AG04449 (cell line): ENCODE data around the gene KCTD13.
"Not testable (repeated sequence)": the region's sequence is repeated elsewhere in the genome, so short reads cannot be mapped to it uniquely, and the experiment has no call there.

Experiments
- CTCF ChIA-PET: fragments of 350-600 bp; formaldehyde crosslinking; extraction: SDS; loops from one replicate; lab custom pipeline; 2021; ENCODE audit warnings: antibody characterized with exemption; lab: Yijun Ruan, JAX
- POLR2A ChIA-PET: fragments of 400-600, 350-600 bp; formaldehyde crosslinking; extraction: SDS; loops from one replicate; lab custom pipeline; 2020; ENCODE audit warnings: antibody characterized with exemption, inconsistent platforms; lab: Yijun Ruan, JAX
- DNase-seq: peaks from one replicate; pipeline ENCODE4 v3.0.0-alpha.2; 2010; ENCODE audit warnings: low read depth, low spot score
- H3K4me3 ChIP-seq: 2 replicates; pipeline ENCODE4 v1.5.1; 2011; ENCODE audit warnings: low read depth, mild to moderate bottlenecking, control low read depth, low read length
- CTCF ChIP-seq: IDR thresholded peaks from one replicate; pipeline ENCODE4 v1.5.1; 2011; ENCODE audit warnings: mild to moderate bottlenecking, moderate library complexity, low read length, control low read depth, inconsistent platforms; ENCODE audit not compliant: insufficient read depth; ENCODE audit errors: missing control alignments

The KCTD13 gene

DNA sequence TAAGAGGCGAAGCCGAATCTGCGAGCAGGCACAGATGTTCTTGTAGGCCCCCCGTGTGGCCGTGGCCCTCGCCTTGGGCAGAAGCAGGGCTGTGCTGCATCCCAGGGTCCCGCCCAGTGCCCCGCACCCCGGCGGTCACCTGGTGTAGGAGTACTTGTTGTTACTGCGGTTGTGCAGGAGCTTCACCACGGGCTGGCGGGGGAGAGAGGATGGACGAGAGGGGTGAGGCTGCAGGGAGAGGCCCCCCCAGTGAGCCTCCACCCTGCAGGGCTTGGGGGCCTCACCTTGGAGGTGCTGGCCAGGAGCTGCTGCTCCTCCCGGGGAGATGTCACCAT lies 14.4 kb downstream of the KCTD13 start:
- ChIA-PET CTCF (interaction anchor here (1.7 kb wide), 1 partner anchor 10 kb away, joined by 4 read pairs; no protein-coding TSS in a partner anchor), POLR2A (interaction anchor here (1.2 to 2.1 kb wide), 3 partner anchors 10 to 15 kb away, joined by 3 to 8 read pairs (median 4); partner anchors contain the start of genes KCTD13 and SEZ6L2)
- no peak overlapping the region for H3K4me3 ChIP-seq
- no peak for TF ChIP-seq CTCF
- DNase-seq = no peak

- no peak for TF ChIP-seq CTCF
- ChIA-PET CTCF (no interaction called here), POLR2A (interaction anchor here (1.2 to 2.1 kb wide), 3 partner anchors 10 to 15 kb away, joined by 3 to 8 read pairs (median 4); partner anchors contain the start of genes KCTD13 and SEZ6L2)
- no peak overlapping the region for H3K4me3 ChIP-seq
- DNase-seq = no peak
Measured at GRCh38 chr16:29910819-29911675, 15.0 kb downstream of the KCTD13 start.

GRCh38 chr16:29909851-29910250 lies 16.2 kb downstream of the KCTD13 start:
- DNase-seq, H3K4me3 ChIP-seq: not testable (repeated sequence)
- POLR2A ChIA-PET = interaction anchor here (0.6 to 1.1 kb wide), 3 partner anchors 9 to 1087 kb away, joined by 3 to 4 read pairs (median 3); partner anchors contain the start of genes ASPHD1 and ATXN2L
- CTCF ChIA-PET = interaction anchor here (1.0 to 1.4 kb wide), 3 partner anchors 10 to 122 kb away, joined by 3 to 4 read pairs (median 3); partner anchors contain the start of gene SEZ6L2

- TF ChIP-seq CTCF = no peak
- H3K4me3 ChIP-seq = no peak overlapping the region
- ChIA-PET CTCF (interaction anchor here (1.0 to 1.6 kb wide), 4 partner anchors 10 to 123 kb away, joined by 3 to 5 read pairs (median 4); partner anchors contain the start of gene SEZ6L2), POLR2A (interaction anchor here (0.6 to 1.4 kb wide), 4 partner anchors 9 to 1086 kb away, joined by 3 to 4 read pairs (median 4); partner anchors contain the start of genes ASPHD1, ATXN2L and SEZ6L2)
- no peak for DNase-seq
Measured at GRCh38 chr16:29909391-29909790, 16.6 kb downstream of the KCTD13 start.

GRCh38 chr16:29908719-29909220 lies 17.3 kb downstream of the KCTD13 start:
- no peak for DNase-seq
- POLR2A ChIA-PET = interaction anchor here (1.1 to 1.4 kb wide), 2 partner anchors 8 to 9 kb away, joined by 4 read pairs; partner anchors contain the start of genes ASPHD1 and SEZ6L2
- no peak overlapping the region for H3K4me3 ChIP-seq
- no peak for TF ChIP-seq CTCF
- CTCF ChIA-PET = interaction anchor here (1.0 to 1.6 kb wide), 4 partner anchors 9 to 123 kb away, joined by 3 to 5 read pairs (median 4); partner anchors contain the start of gene SEZ6L2

- TF ChIP-seq CTCF = no peak
- no peak for DNase-seq
- ChIA-PET POLR2A (interaction anchor here (0.6 to 1.4 kb wide), 2 partner anchors 8 to 57 kb away, joined by 3 to 4 read pairs; partner anchors contain the start of gene SEZ6L2), CTCF (interaction anchor here (1.6 to 1.9 kb wide), 2 partner anchors 8 to 15 kb away, joined by 5 to 7 read pairs; no protein-coding TSS in a partner anchor)
- H3K4me3 ChIP-seq = no peak overlapping the region
Measured at GRCh38 chr16:29907973-29908372, 18.1 kb downstream of the KCTD13 start.
